ENCODE results near the gene BPIFB2.

GRCh38 chr20:32983459-32984112 lies 23.9 kb upstream of the BPIFB2 start:
- TF ChIP-seq CTCF (IDR thresholded peaks at IDR 0.05), result no peak
- no peak for TF ChIP-seq POLR2A (IDR thresholded peaks at IDR 0.05)
